ENCODE results near the gene BZW2. TPM values are rescaled to one million over a fixed set of nuclear protein-coding genes. Genes with fewer than 3 reads are reported as not detected.

The BZW2 gene
- total RNA-seq, 2 experiments from 2014 or later, result 158 to 162 TPM

Other genes with a start within 250 kb of the BZW2 start
- gene CRPPA, start 224.6 kb upstream of the BZW2 start, total RNA-seq, result 1 to 10 TPM; 1.7 to 1.9 TPM
- gene SOSTDC1, start 180.4 kb upstream of the BZW2 start, total RNA-seq, result not detected
- gene LRRC72, start 119.4 kb upstream of the BZW2 start, total RNA-seq, result not detected
- gene ANKMY2, start 427 bp upstream of the BZW2 start, total RNA-seq, result 10 to 100 TPM; 12.1 to 12.5 TPM
- gene TSPAN13, start 107.6 kb downstream of the BZW2 start, total RNA-seq, result 1 to 10 TPM; 1.1 to 1.4 TPM
- gene AGR2, start 158.8 kb downstream of the BZW2 start, total RNA-seq, result not detected
- gene AGR3, start 235.8 kb downstream of the BZW2 start, total RNA-seq, result not detected

Data from activated naive CD8-positive, alpha-beta T cell treated with anti-CD3 and anti-CD28 coated beads for 36 hours (primary cell).